Measurements from ENCODE around the gene DYNAP.

- TF ChIP-seq, protein P1, sequence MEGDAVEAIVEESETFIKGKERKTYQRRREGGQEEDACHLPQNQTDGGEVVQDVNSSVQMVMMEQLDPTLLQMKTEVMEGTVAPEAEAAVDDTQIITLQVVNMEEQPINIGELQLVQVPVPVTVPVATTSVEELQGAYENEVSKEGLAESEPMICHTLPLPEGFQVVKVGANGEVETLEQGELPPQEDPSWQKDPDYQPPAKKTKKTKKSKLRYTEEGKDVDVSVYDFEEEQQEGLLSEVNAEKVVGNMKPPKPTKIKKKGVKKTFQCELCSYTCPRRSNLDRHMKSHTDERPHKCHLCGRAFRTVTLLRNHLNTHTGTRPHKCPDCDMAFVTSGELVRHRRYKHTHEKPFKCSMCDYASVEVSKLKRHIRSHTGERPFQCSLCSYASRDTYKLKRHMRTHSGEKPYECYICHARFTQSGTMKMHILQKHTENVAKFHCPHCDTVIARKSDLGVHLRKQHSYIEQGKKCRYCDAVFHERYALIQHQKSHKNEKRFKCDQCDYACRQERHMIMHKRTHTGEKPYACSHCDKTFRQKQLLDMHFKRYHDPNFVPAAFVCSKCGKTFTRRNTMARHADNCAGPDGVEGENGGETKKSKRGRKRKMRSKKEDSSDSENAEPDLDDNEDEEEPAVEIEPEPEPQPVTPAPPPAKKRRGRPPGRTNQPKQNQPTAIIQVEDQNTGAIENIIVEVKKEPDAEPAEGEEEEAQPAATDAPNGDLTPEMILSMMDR (conservative IDR thresholded peaks at IDR 0.05), result no peak
- TF ChIP-seq ZFX (IDR thresholded peaks at IDR 0.05), result no peak
These were observed 39.9 kb downstream of the DYNAP start for GRCh38 chr18:54630963-54631362.
